GM21576 (cell line): Measurements from ENCODE around the gene SF3B1.
"Not testable (repeated sequence)": the region's sequence is repeated elsewhere in the genome, so short reads cannot be mapped to it uniquely, and the experiment has no call there.

ENCODE experiments used
- ATAC-seq: cut with Tn5 transposase; IDR thresholded peaks from one replicate; pipeline ENCODE4 v1.9.1; 2021; ENCODE audit warnings: mild to moderate bottlenecking, moderate library complexity; ENCODE audit not compliant: unreplicated experiment

SF3B1 gene

GRCh38 chr2:197343968-197344367 is 90.9 kb downstream of the SF3B1 start:
- not testable (repeated sequence) for ATAC-seq

- no peak for ATAC-seq
These were observed 94.2 kb downstream of the SF3B1 start for GRCh38 chr2:197340591-197340990.
